ENCODE data around the gene OTOR. TPM values are rescaled to one million over a fixed set of nuclear protein-coding genes. Genes with fewer than 3 reads are reported as not detected.
A peak's percentile ranks its signal among the peaks of the same experiment; 100 is the strongest.

The OTOR gene
- total RNA-seq, 6 experiments from 2014 or later = not detected

GRCh38 chr20:16747291-16747811 lies 807 bp upstream of the OTOR start:
- TF ChIP-seq CTCF (IDR thresholded peaks at IDR 0.05) = no peak
- H3K9me3 Mint-ChIP-seq = no peaks in the 10 kb centered on the region
- peaks cover 3% of the 10 kb centered on the region; the same call in 1 of the 2 replicates for H3K27me3 Mint-ChIP-seq (ENCODE audit: insufficient read depth)
- peaks cover under 1% of the 10 kb centered on the region; the same call in 1 of the 2 replicates for H3K36me3 Mint-ChIP-seq (ENCODE audit: low read depth)
- no peaks in the 10 kb centered on the region for H3K4me1 Mint-ChIP-seq (ENCODE audit: low read depth)
- DNase-seq = no peak
- H3K27ac Mint-ChIP-seq = no peak overlapping the region
- H3K4me3 Mint-ChIP-seq = no peak overlapping the region

- Mint-ChIP-seq H3K9me3 (no peaks in the 10 kb centered on the region), H3K27me3 (ENCODE audit: insufficient read depth) (peaks cover 3% of the 10 kb centered on the region; the same call in 1 of the 2 replicates), H3K4me1 (ENCODE audit: low read depth) (no peaks in the 10 kb centered on the region), H3K27ac (no peak overlapping the region), H3K36me3 (ENCODE audit: low read depth) (no peaks in the 10 kb centered on the region), H3K4me3 (no peak overlapping the region)
- peak; percentile 40 for TF ChIP-seq CTCF (IDR thresholded peaks at IDR 0.05)
- DNase-seq = no peak
Measured at GRCh38 chr20:16749573-16749972, 1.4 kb downstream of the OTOR start.

- no peaks in the 10 kb centered on the region for H3K4me1 Mint-ChIP-seq (ENCODE audit: low read depth)
- H3K27ac Mint-ChIP-seq = no peak overlapping the region
- no peaks in the 10 kb centered on the region for H3K9me3 Mint-ChIP-seq
- no peak for DNase-seq
- no peaks in the 10 kb centered on the region for H3K36me3 Mint-ChIP-seq (ENCODE audit: low read depth)
- no peak overlapping the region for H3K4me3 Mint-ChIP-seq
- H3K27me3 Mint-ChIP-seq (ENCODE audit: insufficient read depth) = peaks cover 3% of the 10 kb centered on the region; the same call in 1 of the 2 replicates
- no peak for TF ChIP-seq CTCF (IDR thresholded peaks at IDR 0.05)
Measured at GRCh38 chr20:16752082-16752481, 3.9 kb downstream of the OTOR start.

GRCh38 chr20:16752901-16753300 lies 4.7 kb downstream of the OTOR start:
- Mint-ChIP-seq H3K4me1 (ENCODE audit: low read depth) (no peaks in the 10 kb centered on the region), H3K27ac (no peak overlapping the region), H3K9me3 (no peaks in the 10 kb centered on the region), H3K27me3 (ENCODE audit: insufficient read depth) (peaks cover 3% of the 10 kb centered on the region; the same call in 1 of the 2 replicates), H3K4me3 (no peak overlapping the region), H3K36me3 (ENCODE audit: low read depth) (no peaks in the 10 kb centered on the region)
- TF ChIP-seq CTCF (IDR thresholded peaks at IDR 0.05) = no peak
- no peak for DNase-seq

GRCh38 chr20:16758454-16759180 lies 10.5 kb downstream of the OTOR start:
- Mint-ChIP-seq H3K27me3 (ENCODE audit: insufficient read depth) (no peaks in the 10 kb centered on the region; the same call in 1 of the 2 replicates), H3K4me3 (no peak overlapping the region), H3K27ac (no peak overlapping the region), H3K9me3 (no peaks in the 10 kb centered on the region), H3K36me3 (ENCODE audit: low read depth) (no peaks in the 10 kb centered on the region), H3K4me1 (ENCODE audit: low read depth) (no peaks in the 10 kb centered on the region)
- no peak for TF ChIP-seq CTCF (IDR thresholded peaks at IDR 0.05)
- no peak for DNase-seq

All from HFFc6 (cell line).